Gastroesophageal sphincter (tissue), 3 donors: ENCODE measurements around the gene LRRC45.

Experiments used
- CTCF ChIP-seq, 4 experiments: fragments of 200-600 bp in 2 of 4; fragments of 450-650 bp in 2 of 4; sonication (generic) in 1 of 4; IDR thresholded peaks; one replicate each; pipeline ENCODE4 v1.5.1; 2017 to 2019; ENCODE audit warnings: antibody characterized with exemption in 4 of 4, mild to moderate bottlenecking in 2 of 4, moderate library complexity in 2 of 4
- EP300 ChIP-seq: sonication (generic); formaldehyde crosslinking; IDR thresholded peaks from one replicate; pipeline ENCODE4 v1.6.1; 2017; ENCODE audit warnings: antibody characterized with exemption, mild to moderate bottlenecking
- POLR2AphosphoS5 ChIP-seq: sonication (generic); formaldehyde crosslinking; IDR thresholded peaks from one replicate; pipeline ENCODE4 v1.6.1; 2017; ENCODE audit warnings: antibody characterized with exemption

GRCh38 chr17:81996232-81996756 is 26.8 kb upstream of the LRRC45 start:
- TF ChIP-seq EP300 (no peak), CTCF (IDR thresholded peaks at IDR 0.05) (no peak), POLR2AphosphoS5 (no peak)
